ENCODE data around the gene NFE2. TPM values are rescaled to one million over a fixed set of nuclear protein-coding genes. Genes with fewer than 3 reads are reported as not detected.
A peak's percentile ranks its signal among the peaks of the same experiment; 100 is the strongest.

NFE2 gene
- 0.71 TPM for total RNA-seq
- long read RNA-seq: 0 reads

- TF ChIP-seq CTCF (IDR thresholded peaks at IDR 0.05; ENCODE audit: borderline replicate concordance): no peak
- Histone ChIP-seq H3K27ac (replicated peaks) (no peak within 1 kb of the TSS), H3K9me3 (replicated peaks) (no peaks in the 10 kb centered on the region), H3K4me3 (peak within 1 kb of the TSS; percentile 48), H3K4me1 (peaks cover 17% of the 10 kb centered on the region), H3K36me3 (no peaks in the 10 kb centered on the region), H3K27me3 (ENCODE audit: low read depth) (peaks cover 57% of the 10 kb centered on the region)
- peak; percentile 37 for DNase-seq
- intact Hi-C loops (cut with micrococcal nuclease): no loop called here
Observed at GRCh38 chr12:54300732-54301427, at the start of gene NFE2. NFE2 (minus strand) TSS chr12:54301015; CDS start chr12:54295248, 5,767 bp downstream.

- no peak for DNase-seq
- Histone ChIP-seq H3K4me1 (peaks cover 35% of the 10 kb centered on the region), H3K27me3 (ENCODE audit: low read depth) (no peaks in the 10 kb centered on the region), H3K9me3 (replicated peaks) (no peaks in the 10 kb centered on the region), H3K4me3 (no peak overlapping the region), H3K36me3 (peaks cover 68% of the 10 kb centered on the region), H3K27ac (replicated peaks) (no peak overlapping the region)
- intact Hi-C loops (cut with micrococcal nuclease): no loop called here
- no peak for TF ChIP-seq CTCF (IDR thresholded peaks at IDR 0.05; ENCODE audit: borderline replicate concordance)
Observed at GRCh38 chr12:54349679-54350078, 48.9 kb upstream of the NFE2 start.

- intact Hi-C loops (cut with micrococcal nuclease): no loop called here
- H3K4me1 ChIP-seq: peaks cover 35% of the 10 kb centered on the region
- no peak for DNase-seq
- no peak overlapping the region for H3K4me3 ChIP-seq
- H3K27me3 ChIP-seq (ENCODE audit: low read depth): no peaks in the 10 kb centered on the region
- TF ChIP-seq CTCF (IDR thresholded peaks at IDR 0.05; ENCODE audit: borderline replicate concordance): no peak
- peaks cover 74% of the 10 kb centered on the region for H3K36me3 ChIP-seq
- no peak overlapping the region for H3K27ac ChIP-seq (replicated peaks)
- H3K9me3 ChIP-seq (replicated peaks): no peaks in the 10 kb centered on the region
Observed at GRCh38 chr12:54349036-54349435, 48.2 kb upstream of the NFE2 start.

- TF ChIP-seq CTCF (IDR thresholded peaks at IDR 0.05; ENCODE audit: borderline replicate concordance): no peak
- Histone ChIP-seq H3K4me1 (peaks cover 28% of the 10 kb centered on the region), H3K4me3 (no peak overlapping the region), H3K27ac (replicated peaks) (no peak overlapping the region), H3K36me3 (peaks cover 64% of the 10 kb centered on the region), H3K9me3 (replicated peaks) (no peaks in the 10 kb centered on the region), H3K27me3 (ENCODE audit: low read depth) (no peaks in the 10 kb centered on the region)
- DNase-seq: no peak
- intact Hi-C loops (cut with micrococcal nuclease): no loop called here
Observed at GRCh38 chr12:54341378-54342300, 40.8 kb upstream of the NFE2 start.

GRCh38 chr12:54340846-54341245 lies 40.0 kb upstream of the NFE2 start:
- intact Hi-C loops (cut with micrococcal nuclease): no loop called here
- peaks cover 34% of the 10 kb centered on the region for H3K4me1 ChIP-seq
- H3K27me3 ChIP-seq (ENCODE audit: low read depth): no peaks in the 10 kb centered on the region
- TF ChIP-seq CTCF (IDR thresholded peaks at IDR 0.05; ENCODE audit: borderline replicate concordance): no peak
- peaks cover 56% of the 10 kb centered on the region for H3K36me3 ChIP-seq
- DNase-seq: no peak
- no peak overlapping the region for H3K4me3 ChIP-seq
- H3K9me3 ChIP-seq (replicated peaks): no peaks in the 10 kb centered on the region
- no peak overlapping the region for H3K27ac ChIP-seq (replicated peaks)
